Mesothelial cell of epicardium (in vitro differentiated cells): ENCODE data around the gene PSORS1C1. TPM values are rescaled to one million over a fixed set of nuclear protein-coding genes. Genes with fewer than 3 reads are reported as not detected.
"Not testable (repeated sequence)": the region's sequence is repeated elsewhere in the genome, so short reads cannot be mapped to it uniquely, and the experiment has no call there.

Experiments used
- DNase-seq, 2 experiments: peaks; one replicate each; pipeline ENCODE4 v3.0.0; 2021; ENCODE audit warnings: low spot score in 2 of 2; ENCODE audit not compliant: unreplicated experiment in 2 of 2
- H3K27ac Mint-ChIP-seq: 2 replicates; pipeline ENCODE4 v1.8.0; 2021; ENCODE audit warnings: mixed read lengths
- H3K27me3 Mint-ChIP-seq: 2 replicates; pipeline ENCODE4 v1.8.0; 2021; ENCODE audit warnings: low read depth, mixed read lengths
- H3K36me3 Mint-ChIP-seq: 2 replicates; pipeline ENCODE4 v1.8.0; 2021; ENCODE audit warnings: mixed read lengths
- H3K4me1 Mint-ChIP-seq: 2 replicates; pipeline ENCODE4 v1.8.0; 2021; ENCODE audit warnings: mixed read lengths
- H3K4me3 Mint-ChIP-seq: 2 replicates; pipeline ENCODE4 v1.8.0; 2021; ENCODE audit warnings: mild to moderate bottlenecking, moderate library complexity, mixed read lengths
- H3K9me3 Mint-ChIP-seq: 2 replicates; pipeline ENCODE4 v1.8.0; 2021; ENCODE audit warnings: mixed read lengths
- CTCF ChIP-seq: fragments of 200-600 bp; sonication (generic); IDR thresholded peaks from one replicate; pipeline ENCODE4 v1.5.0; 2021; ENCODE audit warnings: antibody characterized with exemption; ENCODE audit not compliant: unreplicated experiment
- total RNA-seq: library from RNA; stranded (reverse); gene quantifications from 3 replicates; pipeline ENCODE4 v1.2.1, GENCODE V29; 2021

PSORS1C1 gene
- total RNA-seq, 1 donor from 2014 or later = 1.1 TPM

- Mint-ChIP-seq H3K27me3 (peaks cover 15% of the 10 kb centered on the region), H3K36me3 (no peaks in the 10 kb centered on the region), H3K4me3 (no peak overlapping the region), H3K9me3 (no peaks in the 10 kb centered on the region), H3K4me1 (peaks cover 10% of the 10 kb centered on the region), H3K27ac (no peak overlapping the region)
- TF ChIP-seq CTCF = no peak
- no peak for DNase-seq
Observed at GRCh38 chr6:31163922-31164321, 49.3 kb downstream of the PSORS1C1 start.

GRCh38 chr6:31164475-31165063 lies 50.0 kb downstream of the PSORS1C1 start:
- not testable (repeated sequence) for DNase-seq, H3K9me3 Mint-ChIP-seq, H3K27ac Mint-ChIP-seq, H3K36me3 Mint-ChIP-seq, H3K4me1 Mint-ChIP-seq, H3K4me3 Mint-ChIP-seq
- peaks cover 22% of the 10 kb centered on the region for H3K27me3 Mint-ChIP-seq

GRCh38 chr6:31165064-31165832 lies 50.6 kb downstream of the PSORS1C1 start:
- not testable (repeated sequence) for H3K36me3 Mint-ChIP-seq, H3K4me1 Mint-ChIP-seq, H3K9me3 Mint-ChIP-seq, H3K27ac Mint-ChIP-seq, H3K4me3 Mint-ChIP-seq, DNase-seq
- peaks cover 29% of the 10 kb centered on the region for H3K27me3 Mint-ChIP-seq

GRCh38 chr6:31165986-31166385 lies 51.4 kb downstream of the PSORS1C1 start:
- DNase-seq = no peak
- Mint-ChIP-seq H3K27me3 (peaks cover 33% of the 10 kb centered on the region), H3K4me3 (no peak overlapping the region), H3K27ac (no peak overlapping the region), H3K36me3 (no peaks in the 10 kb centered on the region), H3K9me3 (no peaks in the 10 kb centered on the region), H3K4me1 (no peaks in the 10 kb centered on the region)
- no peak for TF ChIP-seq CTCF

GRCh38 chr6:31168606-31169005 lies 54.0 kb downstream of the PSORS1C1 start:
- Mint-ChIP-seq H3K27ac (no peak overlapping the region), H3K9me3 (no peaks in the 10 kb centered on the region), H3K36me3 (no peaks in the 10 kb centered on the region), H3K4me1 (no peaks in the 10 kb centered on the region), H3K27me3 (peaks cover 42% of the 10 kb centered on the region), H3K4me3 (no peak overlapping the region)
- no peak for TF ChIP-seq CTCF
- no peak for DNase-seq

GRCh38 chr6:31169123-31169857 lies 54.7 kb downstream of the PSORS1C1 start:
- H3K4me1 Mint-ChIP-seq = no peaks in the 10 kb centered on the region
- no peaks in the 10 kb centered on the region for H3K36me3 Mint-ChIP-seq
- no peak overlapping the region for H3K4me3 Mint-ChIP-seq
- no peak overlapping the region for H3K27ac Mint-ChIP-seq
- no peak for TF ChIP-seq CTCF
- no peaks in the 10 kb centered on the region for H3K9me3 Mint-ChIP-seq
- no peak for DNase-seq
- H3K27me3 Mint-ChIP-seq = peaks cover 42% of the 10 kb centered on the region

GRCh38 chr6:31169858-31170599 lies 55.4 kb downstream of the PSORS1C1 start:
- H3K36me3 Mint-ChIP-seq, DNase-seq, H3K27ac Mint-ChIP-seq, H3K9me3 Mint-ChIP-seq, H3K4me3 Mint-ChIP-seq, H3K4me1 Mint-ChIP-seq: not testable (repeated sequence)
- peaks cover 42% of the 10 kb centered on the region for H3K27me3 Mint-ChIP-seq
